Keratinocyte (primary cell): ENCODE measurements around the gene HPSE. TPM values are rescaled to one million over a fixed set of nuclear protein-coding genes. Genes with fewer than 3 reads are reported as not detected.

ENCODE experiments used
- DNase-seq: peaks from one replicate; pipeline ENCODE4 v3.0.0-alpha.2; 2011; ENCODE audit warnings: low read depth, missing footprints, low spot score
- FAIRE-seq: peaks from 2 replicates; lab custom pipeline; 2011; peaks lifted over from hg19 to GRCh38; lab: Jason Lieb, UNC
- H2AFZ ChIP-seq: 2 replicates; pipeline ENCODE4 v1.6.0; 2012; ENCODE audit warnings: low read length, control low read depth, inconsistent platforms; ENCODE audit not compliant: control insufficient read depth
- H3K27ac ChIP-seq: 2 replicates; pipeline ENCODE4 v1.5.1; 2011; ENCODE audit warnings: low read length; ENCODE audit not compliant: control insufficient read depth, insufficient read depth
- H3K27me3 ChIP-seq: 3 replicates; pipeline ENCODE4 v1.6.0; 2011; ENCODE audit warnings: low read length; ENCODE audit not compliant: control insufficient read depth, insufficient read depth; ENCODE audit errors: extremely low read depth
- H3K36me3 ChIP-seq, 2 experiments: 2 replicates in 1 of 2; 3 replicates in 1 of 2; pipeline ENCODE4 v1.5.1; 2011; ENCODE audit warnings: low read length in 2 of 2, mild to moderate bottlenecking in 1 of 2; ENCODE audit not compliant: control insufficient read depth in 2 of 2, insufficient read depth in 2 of 2; ENCODE audit errors: extremely low read depth in 1 of 2
- H3K4me1 ChIP-seq: 3 replicates; pipeline ENCODE4 v1.5.1; 2011; ENCODE audit warnings: low read length; ENCODE audit not compliant: control insufficient read depth, insufficient read depth; ENCODE audit errors: extremely low read depth
- H3K4me2 ChIP-seq: 3 replicates; pipeline ENCODE4 v1.6.0; 2011; ENCODE audit warnings: low read depth, low read length; ENCODE audit not compliant: control insufficient read depth, insufficient read depth; ENCODE audit errors: extremely low read depth
- H3K4me3 ChIP-seq, 3 experiments: fragments of 200-600 bp in 1 of 3; sonication (generic) in 1 of 3; 2 replicates in 2 of 3; 3 replicates in 1 of 3; pipeline ENCODE4 v1.5.1; 2011 to 2016; ENCODE audit warnings: low read length in 3 of 3, mild to moderate bottlenecking in 3 of 3, control low read depth in 2 of 3, inconsistent platforms in 1 of 3, low read depth in 1 of 3, mixed read lengths in 1 of 3, mixed run types in 1 of 3, moderate library complexity in 1 of 3; ENCODE audit not compliant: control insufficient read depth in 2 of 3, insufficient read depth in 2 of 3; ENCODE audit errors: extremely low read depth in 1 of 3
- H3K79me2 ChIP-seq: 2 replicates; pipeline ENCODE4 v1.6.0; 2012; ENCODE audit warnings: low read length; ENCODE audit not compliant: control insufficient read depth, insufficient read depth
- H3K9ac ChIP-seq: 3 replicates; pipeline ENCODE4 v1.6.0; 2011; ENCODE audit warnings: low read length; ENCODE audit not compliant: control insufficient read depth, insufficient read depth; ENCODE audit errors: extremely low read depth
- H3K9me1 ChIP-seq: 3 replicates; pipeline ENCODE4 v1.6.0; 2011; ENCODE audit warnings: low read length; ENCODE audit not compliant: control insufficient read depth, insufficient read depth; ENCODE audit errors: extremely low read depth
- H3K9me3 ChIP-seq: 2 replicates; pipeline ENCODE4 v1.5.1; 2012; ENCODE audit warnings: low read depth, low read length; ENCODE audit not compliant: control insufficient read depth
- H4K20me1 ChIP-seq: 3 replicates; pipeline ENCODE4 v1.6.0; 2011; ENCODE audit warnings: low read length; ENCODE audit not compliant: control insufficient read depth, insufficient read depth; ENCODE audit errors: extremely low read depth
- EZH2 ChIP-seq: IDR thresholded peaks from one replicate; pipeline ENCODE4 v1.6.1; 2012; ENCODE audit warnings: inconsistent platforms, mild to moderate bottlenecking, low read length, moderate library complexity
- dilution Hi-C: fragments of 300-500 bp; cut with MboI; formaldehyde crosslinking; loops from one replicate; pipeline ENCODE4 v1.7.0; 2020; ENCODE audit warnings: low sequenced_read_pairs; ENCODE audit not compliant: extremely low pct_ligation_motif_present
- polyA plus RNA-seq, 5 experiments: library from polyadenylated mRNA; depleted of rRNA in 3 of 5; stranded (reverse) in 3 of 5; stranded (forward) in 1 of 5; unstranded in 1 of 5; fragments of >200 nt; gene quantifications; 1 replicate in 1 of 5; 2 replicates in 3 of 5; 3 replicates in 1 of 5; pipeline versions ENCODE4 v1.2.1 to v1.2.3, GENCODE V29; 2011 to 2012; ENCODE audit warnings: missing spikeins in 2 of 5, low read depth in 1 of 5, low replicate concordance in 1 of 5
- TF ChIP-seq, protein P1 (sequence below), 3 experiments: IDR thresholded peaks in 1 of 3; conservative IDR thresholded peaks in 1 of 3; optimal IDR thresholded peaks in 1 of 3; 2 replicates in 2 of 3; 3 replicates in 1 of 3; pipeline versions ENCODE3 to v1.5.1; 2011; ENCODE audit warnings: low read length in 3 of 3, mild to moderate bottlenecking in 3 of 3, moderate library complexity in 2 of 3, control low read depth in 1 of 3, inconsistent platforms in 1 of 3; ENCODE audit not compliant: insufficient read depth in 2 of 3; ENCODE audit errors: extremely low read depth in 1 of 3

HPSE gene
- polyA plus RNA-seq, 1 donor (not counting 4 experiments of a cell fraction or from before 2014, with no cell fraction given) = 5.7 TPM

DNA sequence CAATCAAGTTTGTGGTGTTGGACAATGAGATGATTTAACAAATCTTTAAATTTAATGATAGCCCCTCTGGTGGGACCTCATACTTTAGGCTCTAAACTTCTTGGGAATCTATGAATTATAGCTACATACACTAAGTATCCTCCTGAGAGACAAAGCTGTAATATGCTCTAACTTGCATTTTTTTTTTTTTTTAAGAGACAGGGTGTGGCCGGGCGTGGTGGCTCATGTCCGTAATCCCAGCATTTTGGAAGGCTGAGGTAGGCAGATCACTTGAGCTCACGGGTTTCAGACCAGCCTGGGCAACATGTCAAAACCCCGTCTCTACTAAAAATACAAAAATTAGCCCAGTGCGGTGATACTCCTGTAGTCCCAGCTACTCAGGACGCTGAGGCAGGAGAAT, 26.7 kb downstream of the HPSE start:
- DNase-seq (no peak), FAIRE-seq (no peak)
- dilution Hi-C loops = no loop called here
- H3K9me3 ChIP-seq = no peaks in the 10 kb centered on the region
- no peaks in the 10 kb centered on the region for H4K20me1 ChIP-seq
- H3K9me1 ChIP-seq = no peaks in the 10 kb centered on the region
- no peak overlapping the region for H3K9ac ChIP-seq
- no peaks in the 10 kb centered on the region for H3K27me3 ChIP-seq
- no peak overlapping the region for H2AFZ ChIP-seq
- no peaks in the 10 kb centered on the region for H3K36me3 ChIP-seq
- H3K79me2 ChIP-seq = no peaks in the 10 kb centered on the region
- TF ChIP-seq, protein P1, sequence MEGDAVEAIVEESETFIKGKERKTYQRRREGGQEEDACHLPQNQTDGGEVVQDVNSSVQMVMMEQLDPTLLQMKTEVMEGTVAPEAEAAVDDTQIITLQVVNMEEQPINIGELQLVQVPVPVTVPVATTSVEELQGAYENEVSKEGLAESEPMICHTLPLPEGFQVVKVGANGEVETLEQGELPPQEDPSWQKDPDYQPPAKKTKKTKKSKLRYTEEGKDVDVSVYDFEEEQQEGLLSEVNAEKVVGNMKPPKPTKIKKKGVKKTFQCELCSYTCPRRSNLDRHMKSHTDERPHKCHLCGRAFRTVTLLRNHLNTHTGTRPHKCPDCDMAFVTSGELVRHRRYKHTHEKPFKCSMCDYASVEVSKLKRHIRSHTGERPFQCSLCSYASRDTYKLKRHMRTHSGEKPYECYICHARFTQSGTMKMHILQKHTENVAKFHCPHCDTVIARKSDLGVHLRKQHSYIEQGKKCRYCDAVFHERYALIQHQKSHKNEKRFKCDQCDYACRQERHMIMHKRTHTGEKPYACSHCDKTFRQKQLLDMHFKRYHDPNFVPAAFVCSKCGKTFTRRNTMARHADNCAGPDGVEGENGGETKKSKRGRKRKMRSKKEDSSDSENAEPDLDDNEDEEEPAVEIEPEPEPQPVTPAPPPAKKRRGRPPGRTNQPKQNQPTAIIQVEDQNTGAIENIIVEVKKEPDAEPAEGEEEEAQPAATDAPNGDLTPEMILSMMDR (optimal IDR thresholded peaks at IDR 0.05 in 1 of 3, IDR thresholded peaks at IDR 0.05 in 1 of 3, conservative IDR thresholded peaks at IDR 0.05 in 1 of 3; ENCODE audit: extremely low read depth in 1 of 3, insufficient read depth in 2 of 3, low read length in 3 of 3) = no peak
- TF ChIP-seq EZH2 = no peak
- H3K4me3 ChIP-seq = no peak overlapping the region
- no peak overlapping the region for H3K4me2 ChIP-seq
- H3K4me1 ChIP-seq = peaks cover 5% of the 10 kb centered on the region
- no peak overlapping the region for H3K27ac ChIP-seq

DNA sequence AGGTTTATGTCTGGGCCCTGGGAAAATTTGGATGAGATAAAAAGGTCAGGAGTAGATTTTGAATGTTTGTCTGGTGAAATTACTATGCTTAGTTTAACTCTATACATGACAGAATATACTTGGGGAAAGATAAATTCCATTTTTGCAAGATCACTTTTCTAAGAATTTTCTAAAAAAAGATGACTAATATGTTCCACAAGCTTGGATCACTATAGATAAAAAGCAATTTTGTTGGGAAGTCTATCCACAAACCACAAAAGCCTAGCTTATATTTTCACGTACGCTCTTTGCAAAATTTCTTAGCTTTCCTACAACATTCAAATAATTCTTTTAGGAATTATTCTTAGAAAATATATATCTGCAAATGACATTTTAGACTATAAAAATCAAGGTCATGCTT, 29.5 kb downstream of the HPSE start:
- no peak overlapping the region for H3K4me2 ChIP-seq
- H3K4me1 ChIP-seq = peaks cover 5% of the 10 kb centered on the region
- no peak overlapping the region for H2AFZ ChIP-seq
- no peaks in the 10 kb centered on the region for H3K36me3 ChIP-seq
- no peaks in the 10 kb centered on the region for H4K20me1 ChIP-seq
- no peaks in the 10 kb centered on the region for H3K27me3 ChIP-seq
- DNase-seq (no peak), FAIRE-seq (no peak)
- H3K9ac ChIP-seq = no peak overlapping the region
- no peaks in the 10 kb centered on the region for H3K79me2 ChIP-seq
- no peak overlapping the region for H3K4me3 ChIP-seq
- H3K9me3 ChIP-seq = no peaks in the 10 kb centered on the region
- H3K9me1 ChIP-seq = no peaks in the 10 kb centered on the region
- dilution Hi-C loops = no loop called here
- no peak overlapping the region for H3K27ac ChIP-seq
- no peak for TF ChIP-seq EZH2
- TF ChIP-seq, protein P1 (optimal IDR thresholded peaks at IDR 0.05 in 1 of 3, IDR thresholded peaks at IDR 0.05 in 1 of 3, conservative IDR thresholded peaks at IDR 0.05 in 1 of 3; ENCODE audit: extremely low read depth in 1 of 3, insufficient read depth in 2 of 3, low read length in 3 of 3) = no peak
